ENCODE data around the gene MAEA.

Gene MAEA

DNA sequence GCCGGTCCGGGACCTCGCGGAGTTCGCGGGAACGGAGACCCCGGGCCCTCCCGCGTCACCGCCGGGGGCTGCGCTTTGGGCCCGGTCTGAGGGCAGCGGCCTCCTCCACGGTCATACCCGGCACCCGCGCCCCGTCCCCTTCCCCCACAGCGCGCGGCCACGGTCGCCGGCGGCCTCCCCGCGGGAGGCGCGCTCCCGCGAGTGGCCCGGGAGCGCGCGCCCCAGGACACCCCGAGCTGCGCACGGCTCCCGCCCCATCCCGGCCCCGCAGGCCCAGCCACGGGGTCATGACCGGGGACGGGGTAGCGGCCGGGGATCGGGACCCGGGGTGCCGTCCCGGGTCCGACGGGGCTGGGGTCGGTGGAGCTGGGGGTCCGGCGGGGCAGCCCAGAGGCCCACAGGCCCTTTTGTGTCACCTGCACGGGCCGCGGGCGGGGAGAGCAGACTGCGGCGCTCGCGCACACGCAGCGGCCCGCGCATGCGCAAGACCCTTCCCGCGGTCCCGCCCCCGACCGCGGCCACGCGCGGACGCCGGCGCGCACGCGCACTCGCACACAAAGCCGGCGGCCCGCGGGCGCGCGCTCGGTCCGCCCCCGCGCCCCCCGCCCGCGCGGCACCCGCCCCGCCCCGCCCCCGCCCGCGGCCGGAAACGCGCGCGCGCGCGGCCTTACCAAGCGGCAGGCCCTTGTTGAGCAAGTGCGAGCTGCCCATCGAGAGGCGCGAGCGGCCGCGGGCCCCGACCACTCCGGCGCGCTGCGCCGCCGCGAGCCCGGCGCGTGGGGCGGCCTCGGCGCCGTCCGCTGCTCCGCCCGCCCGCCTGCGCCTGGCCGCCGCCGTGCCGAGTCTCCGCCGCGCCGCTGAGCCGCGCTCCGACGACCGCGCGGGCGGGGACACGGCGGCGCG is 41.2 kb upstream of the MAEA start, which contains the start of gene CTBP1:
TSS of gene CTBP1 (minus strand) at position 886 of the 903 bp plus-strand sequence. CDS start 7,799 bp downstream, outside the sequence.
- Histone ChIP-seq H3K4me1 (ENCODE audit: low read length) (peaks cover 20% of the 10 kb centered on the region), H2AFZ (ENCODE audit: low read depth, low read length) (peak within 1 kb of the TSS; percentile 42), H3K4me3 (ENCODE audit: low read length) (peak within 1 kb of the TSS; percentile 99), H3K79me2 (ENCODE audit: low read length) (peaks cover 68% of the 10 kb centered on the region), H3K27me3 (ENCODE audit: low read depth, low read length) (no peaks in the 10 kb centered on the region), H3K36me3 (replicated peaks; ENCODE audit: low read depth, low read length) (peaks cover 34% of the 10 kb centered on the region), H3K9me3 (ENCODE audit: insufficient read depth, low read length) (peaks cover 19% of the 10 kb centered on the region; the same call in 1 of the 2 replicates), H3K4me2 (ENCODE audit: low read length) (peak within 1 kb of the TSS; percentile 85), H3K27ac (ENCODE audit: low read length) (peak within 1 kb of the TSS; percentile 86), H4K20me1 (ENCODE audit: insufficient read depth, low read length) (peaks cover 39% of the 10 kb centered on the region), H3K9ac (ENCODE audit: low read length) (peak within 1 kb of the TSS; percentile 100)
- no peak for TF ChIP-seq EZH2phosphoT487 (IDR thresholded peaks at IDR 0.05; ENCODE audit: low read depth)
- TF ChIP-seq, protein P1, sequence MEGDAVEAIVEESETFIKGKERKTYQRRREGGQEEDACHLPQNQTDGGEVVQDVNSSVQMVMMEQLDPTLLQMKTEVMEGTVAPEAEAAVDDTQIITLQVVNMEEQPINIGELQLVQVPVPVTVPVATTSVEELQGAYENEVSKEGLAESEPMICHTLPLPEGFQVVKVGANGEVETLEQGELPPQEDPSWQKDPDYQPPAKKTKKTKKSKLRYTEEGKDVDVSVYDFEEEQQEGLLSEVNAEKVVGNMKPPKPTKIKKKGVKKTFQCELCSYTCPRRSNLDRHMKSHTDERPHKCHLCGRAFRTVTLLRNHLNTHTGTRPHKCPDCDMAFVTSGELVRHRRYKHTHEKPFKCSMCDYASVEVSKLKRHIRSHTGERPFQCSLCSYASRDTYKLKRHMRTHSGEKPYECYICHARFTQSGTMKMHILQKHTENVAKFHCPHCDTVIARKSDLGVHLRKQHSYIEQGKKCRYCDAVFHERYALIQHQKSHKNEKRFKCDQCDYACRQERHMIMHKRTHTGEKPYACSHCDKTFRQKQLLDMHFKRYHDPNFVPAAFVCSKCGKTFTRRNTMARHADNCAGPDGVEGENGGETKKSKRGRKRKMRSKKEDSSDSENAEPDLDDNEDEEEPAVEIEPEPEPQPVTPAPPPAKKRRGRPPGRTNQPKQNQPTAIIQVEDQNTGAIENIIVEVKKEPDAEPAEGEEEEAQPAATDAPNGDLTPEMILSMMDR (IDR thresholded peaks at IDR 0.05; ENCODE audit: low read depth, low read length) = no peak

DNA sequence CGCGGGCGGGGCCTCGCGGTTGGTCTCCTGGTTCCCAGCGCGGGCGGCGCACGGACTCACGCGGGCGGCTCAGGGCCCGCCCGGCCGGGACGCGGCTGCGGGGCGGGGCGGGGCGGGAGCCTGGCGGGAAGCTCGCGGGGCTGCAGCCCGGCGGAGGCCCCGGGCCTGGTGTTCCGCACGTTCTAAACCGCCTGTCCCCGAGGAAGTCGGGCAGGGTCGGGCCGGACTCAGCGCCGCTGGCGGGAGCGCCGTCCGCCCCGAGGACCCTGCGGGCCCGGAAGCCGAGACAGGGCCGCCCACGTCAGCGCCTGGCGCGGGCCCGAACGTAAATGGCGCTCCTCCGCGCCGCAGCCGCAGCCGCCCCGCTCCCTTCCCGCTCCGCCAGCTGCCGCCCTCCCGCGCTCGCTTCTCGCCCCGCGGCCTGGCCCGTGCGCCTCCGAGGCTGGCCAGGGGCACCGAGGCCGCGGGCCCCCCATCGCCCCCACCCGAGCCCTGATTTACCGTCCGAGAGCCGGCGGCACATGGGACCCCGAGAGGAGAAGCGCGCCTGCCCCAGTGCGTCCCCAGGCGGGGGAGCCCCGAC is 40.5 kb upstream of the MAEA start:
- H3K4me2 ChIP-seq (ENCODE audit: low read length) = peak overlapping the region; percentile 85
- peaks cover 60% of the 10 kb centered on the region for H3K79me2 ChIP-seq (ENCODE audit: low read length)
- H3K4me1 ChIP-seq (ENCODE audit: low read length) = peaks cover 20% of the 10 kb centered on the region
- no peak for TF ChIP-seq EZH2phosphoT487 (IDR thresholded peaks at IDR 0.05; ENCODE audit: low read depth)
- TF ChIP-seq, protein P1 (IDR thresholded peaks at IDR 0.05; ENCODE audit: low read depth, low read length) = no peak
- H2AFZ ChIP-seq (ENCODE audit: low read depth, low read length) = peak overlapping the region; percentile 42
- H3K27me3 ChIP-seq (ENCODE audit: low read depth, low read length) = no peaks in the 10 kb centered on the region
- peak overlapping the region; percentile 83 for H3K27ac ChIP-seq (ENCODE audit: low read length)
- peak overlapping the region; percentile 93 for H3K9ac ChIP-seq (ENCODE audit: low read length)
- H4K20me1 ChIP-seq (ENCODE audit: insufficient read depth, low read length) = peaks cover 31% of the 10 kb centered on the region
- H3K9me3 ChIP-seq (ENCODE audit: insufficient read depth, low read length) = peaks cover 19% of the 10 kb centered on the region; the same call in 1 of the 2 replicates
- H3K4me3 ChIP-seq (ENCODE audit: low read length) = peak overlapping the region; percentile 86
- peaks cover 38% of the 10 kb centered on the region for H3K36me3 ChIP-seq (replicated peaks; ENCODE audit: low read depth, low read length)

DNA sequence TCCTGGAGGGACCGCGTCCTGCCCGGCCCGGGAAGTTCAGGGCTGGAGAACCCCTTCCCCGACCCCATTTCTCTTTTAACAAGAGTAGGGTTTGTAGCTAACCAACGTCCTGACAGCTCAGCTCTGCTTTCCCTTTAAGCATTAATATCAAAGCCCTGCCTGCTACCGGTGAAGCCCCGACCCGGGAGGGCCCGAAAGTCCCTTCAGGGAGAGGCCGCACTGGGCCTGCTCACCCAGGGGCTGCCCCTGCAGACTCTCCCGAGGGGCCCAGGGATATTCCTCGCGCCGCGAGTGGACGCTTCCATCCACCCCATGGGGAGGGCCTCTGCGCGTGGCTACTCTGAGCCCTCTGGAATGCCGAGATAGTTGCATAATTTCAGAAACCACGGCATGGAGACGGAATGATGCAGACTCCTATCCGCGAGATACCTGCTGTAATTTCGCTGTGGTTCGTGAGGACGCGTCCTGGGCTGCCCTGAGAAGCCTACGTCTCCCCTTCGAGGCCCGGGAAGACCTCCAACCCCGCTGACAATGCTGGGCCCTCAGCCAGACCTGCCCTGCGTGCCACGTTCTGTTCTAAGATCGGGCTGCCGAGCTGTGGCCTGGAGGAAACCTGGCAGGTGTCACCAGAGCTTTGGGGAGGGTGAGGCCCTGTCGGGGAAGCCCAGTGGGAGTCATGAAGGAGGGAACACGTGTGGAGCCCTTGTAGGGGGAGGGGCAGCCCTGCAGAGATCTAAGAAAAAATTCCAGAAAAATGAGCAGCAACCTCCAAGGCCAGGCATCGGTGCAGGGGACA is 39.8 kb upstream of the MAEA start:
- Histone ChIP-seq H3K4me2 (ENCODE audit: low read length) (peak overlapping the region; percentile 85), H3K27ac (ENCODE audit: low read length) (peak overlapping the region; percentile 83), H3K36me3 (replicated peaks; ENCODE audit: low read depth, low read length) (peaks cover 38% of the 10 kb centered on the region), H3K9ac (ENCODE audit: low read length) (peak overlapping the region; percentile 93), H4K20me1 (ENCODE audit: insufficient read depth, low read length) (peaks cover 24% of the 10 kb centered on the region), H3K9me3 (ENCODE audit: insufficient read depth, low read length) (peaks cover 21% of the 10 kb centered on the region; the same call in 1 of the 2 replicates), H3K27me3 (ENCODE audit: low read depth, low read length) (no peaks in the 10 kb centered on the region), H3K4me3 (ENCODE audit: low read length) (peak overlapping the region; percentile 86), H3K79me2 (ENCODE audit: low read length) (peaks cover 53% of the 10 kb centered on the region), H2AFZ (ENCODE audit: low read depth, low read length) (peak overlapping the region; percentile 42), H3K4me1 (ENCODE audit: low read length) (peaks cover 20% of the 10 kb centered on the region)
- TF ChIP-seq EZH2phosphoT487 (IDR thresholded peaks at IDR 0.05; ENCODE audit: low read depth) = no peak

DNA sequence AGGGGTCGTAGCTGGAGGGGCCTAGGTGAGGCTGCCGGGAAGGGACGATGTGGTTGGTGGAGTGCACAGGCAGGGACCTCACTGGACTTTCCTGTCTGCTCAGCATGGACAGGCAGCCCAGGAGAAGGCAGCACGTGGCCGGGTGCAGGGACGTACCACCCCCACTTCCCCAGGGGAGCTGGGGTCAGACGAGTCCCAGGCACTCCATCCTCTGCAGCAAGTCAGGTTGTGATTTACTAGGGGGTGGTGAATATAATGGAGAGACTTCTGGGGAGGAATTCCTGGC is 39.2 kb upstream of the MAEA start:
- Histone ChIP-seq H3K9ac (ENCODE audit: low read length) (no peak overlapping the region), H3K4me3 (ENCODE audit: low read length) (peak overlapping the region; percentile 86)

More for the DNA sequence above, 39.2 kb upstream of the MAEA start:
- H3K36me3 ChIP-seq (replicated peaks; ENCODE audit: low read depth, low read length) = peaks cover 38% of the 10 kb centered on the region
- no peak overlapping the region for H3K27ac ChIP-seq (ENCODE audit: low read length)
- TF ChIP-seq EZH2phosphoT487 (IDR thresholded peaks at IDR 0.05; ENCODE audit: low read depth) = no peak
- TF ChIP-seq, protein P1 (IDR thresholded peaks at IDR 0.05; ENCODE audit: low read depth, low read length) = no peak
- H3K4me1 ChIP-seq (ENCODE audit: low read length) = peaks cover 20% of the 10 kb centered on the region
- no peak overlapping the region for H2AFZ ChIP-seq (ENCODE audit: low read depth, low read length)
- peak overlapping the region; percentile 85 for H3K4me2 ChIP-seq (ENCODE audit: low read length)
- peaks cover 26% of the 10 kb centered on the region; the same call in 1 of the 2 replicates for H3K9me3 ChIP-seq (ENCODE audit: insufficient read depth, low read length)
- H3K79me2 ChIP-seq (ENCODE audit: low read length) = peaks cover 48% of the 10 kb centered on the region
- H4K20me1 ChIP-seq (ENCODE audit: insufficient read depth, low read length) = peaks cover 19% of the 10 kb centered on the region
- no peaks in the 10 kb centered on the region for H3K27me3 ChIP-seq (ENCODE audit: low read depth, low read length)

All from OCI-LY3 (cell line).